NCI-H345 treated with DMSO at 0.1 percent for 48 hours (cell line): ENCODE data around the gene NPAS1.

ENCODE experiments used
- DNase-seq: peaks from one replicate; lab custom pipeline; 2025; ENCODE audit not compliant: unreplicated experiment; lab: John Stamatoyannopoulos, UW

NPAS1 gene

DNA sequence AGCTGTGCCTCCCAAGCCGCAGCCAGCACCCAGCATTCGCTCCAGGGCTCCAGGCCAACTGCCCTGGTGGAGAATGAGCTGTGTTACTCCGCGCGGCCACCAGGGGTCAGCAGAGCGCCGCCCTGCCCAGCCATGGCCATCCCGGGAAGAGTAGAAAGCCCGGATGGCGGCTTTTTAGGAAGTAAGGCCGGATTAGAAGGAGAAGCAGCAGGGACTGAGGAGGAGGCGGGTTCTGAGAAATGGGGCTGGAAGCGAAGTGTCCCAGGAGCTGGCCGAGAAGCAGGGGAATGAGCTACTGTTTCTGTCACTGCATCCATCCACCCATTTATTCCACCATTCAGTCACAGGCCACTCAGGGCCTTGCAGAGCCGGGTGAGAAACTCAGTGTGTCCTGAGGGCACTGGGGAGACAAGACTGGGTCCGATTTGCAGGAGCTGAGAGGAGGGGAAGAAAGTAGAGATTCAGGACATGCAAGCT, 6.6 kb upstream of the NPAS1 start:
- peak; percentile 10 for DNase-seq

DNA sequence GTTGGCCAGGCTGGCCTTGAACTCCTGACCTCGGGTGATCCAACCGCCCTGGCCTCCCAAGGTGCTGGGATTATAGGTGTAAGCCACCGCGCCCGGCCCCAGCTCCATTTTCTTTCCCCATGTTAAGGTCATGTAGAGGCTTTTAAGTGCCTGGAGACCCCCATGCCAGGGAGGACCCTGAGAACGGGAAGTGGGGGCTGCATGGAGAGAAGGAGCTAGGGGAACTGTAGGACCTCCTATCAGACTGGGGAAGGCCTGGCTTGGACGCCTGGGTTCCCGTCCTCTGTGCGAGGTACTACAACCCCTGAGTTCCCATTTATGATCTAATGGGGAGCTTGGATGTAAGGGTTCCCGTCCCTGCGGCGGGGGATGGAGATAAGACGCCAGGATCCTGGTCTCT, 714 bp upstream of the NPAS1 start:
- DNase-seq: no peak

DNA sequence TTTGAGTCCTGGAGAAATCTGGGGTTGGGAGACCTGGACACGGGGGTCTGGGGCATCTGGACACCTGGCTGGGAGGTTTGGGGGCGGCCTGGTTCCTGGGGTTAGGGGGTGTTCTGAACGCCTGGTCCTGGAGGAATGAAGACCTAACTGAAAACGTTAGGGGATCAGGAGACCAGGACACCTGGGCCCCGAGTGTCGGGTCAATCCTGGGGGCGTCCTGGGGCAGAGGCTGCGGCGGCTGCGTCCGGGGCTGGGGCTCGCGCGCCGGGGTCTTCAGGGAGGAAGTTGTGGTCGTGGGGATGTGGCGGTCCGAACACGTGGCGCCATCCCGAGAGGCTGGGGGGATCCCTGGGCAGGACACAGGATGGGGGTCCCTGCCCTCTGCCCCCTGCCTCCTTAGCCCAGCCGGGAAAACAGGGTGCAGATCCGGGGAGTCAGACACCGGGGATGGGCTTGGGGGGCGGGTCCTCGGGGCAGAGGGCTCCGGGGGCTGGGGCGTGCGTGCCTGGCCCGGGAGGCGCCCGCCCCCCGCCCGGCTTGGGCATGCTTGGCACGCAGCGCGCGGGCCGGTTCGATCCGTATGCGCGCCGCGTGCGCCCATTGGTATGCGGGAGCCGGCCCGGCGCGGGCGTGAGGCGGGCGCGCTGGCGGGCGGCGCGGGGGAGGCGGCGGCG, 632 bp downstream of the NPAS1 start:
- no peak for DNase-seq

DNA sequence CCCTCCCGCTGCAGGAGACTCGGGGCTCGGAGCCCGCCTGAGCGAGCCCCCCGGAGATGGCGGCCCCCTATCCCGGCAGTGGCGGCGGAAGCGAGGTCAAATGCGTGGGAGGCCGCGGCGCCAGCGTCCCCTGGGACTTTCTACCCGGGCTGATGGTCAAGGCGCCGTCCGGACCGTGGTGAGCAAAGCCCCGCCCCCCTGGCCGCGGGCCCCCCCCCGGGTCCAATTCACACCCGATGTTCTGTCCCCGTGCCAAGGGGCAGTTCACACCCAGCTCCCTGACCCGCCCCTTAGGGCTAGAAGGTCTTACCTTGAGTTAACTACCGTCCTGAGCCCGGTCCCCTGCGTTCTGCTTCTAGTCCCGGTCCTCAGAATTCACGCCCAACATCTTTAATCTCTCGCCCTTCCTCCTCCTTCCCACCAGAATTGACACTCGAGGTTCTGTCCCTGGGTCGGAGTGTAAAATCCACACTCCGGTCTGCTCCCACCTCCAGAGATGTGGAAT, 1.4 kb downstream of the NPAS1 start:
- DNase-seq: no peak

DNA sequence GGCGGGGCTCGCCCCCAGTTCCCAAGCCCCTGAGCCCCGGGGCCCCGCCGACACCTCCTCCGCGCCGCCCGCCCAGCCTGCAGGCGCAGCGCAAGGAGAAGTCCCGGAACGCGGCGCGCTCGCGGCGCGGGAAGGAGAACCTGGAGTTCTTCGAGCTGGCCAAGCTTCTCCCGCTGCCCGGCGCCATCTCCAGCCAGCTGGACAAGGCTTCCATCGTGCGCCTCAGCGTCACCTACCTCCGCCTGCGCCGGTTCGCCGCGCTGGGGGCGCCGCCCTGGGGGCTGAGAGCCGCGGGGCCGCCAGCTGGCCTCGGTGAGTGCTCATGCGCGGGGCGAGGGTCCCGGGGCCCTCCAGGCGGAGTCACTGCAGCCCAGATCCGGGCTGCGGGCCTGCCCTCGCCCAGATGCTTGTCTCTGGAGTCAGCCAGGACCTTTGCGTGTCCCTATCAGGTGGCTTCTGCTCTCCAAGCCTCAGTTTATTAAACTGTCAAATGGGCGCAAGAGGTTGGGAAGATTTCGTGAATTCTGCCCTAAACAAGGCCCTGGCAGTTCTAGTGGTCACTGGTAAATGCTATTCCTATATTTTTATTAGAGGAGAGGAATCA, 2.0 kb downstream of the NPAS1 start:
- DNase-seq: no peak

DNA sequence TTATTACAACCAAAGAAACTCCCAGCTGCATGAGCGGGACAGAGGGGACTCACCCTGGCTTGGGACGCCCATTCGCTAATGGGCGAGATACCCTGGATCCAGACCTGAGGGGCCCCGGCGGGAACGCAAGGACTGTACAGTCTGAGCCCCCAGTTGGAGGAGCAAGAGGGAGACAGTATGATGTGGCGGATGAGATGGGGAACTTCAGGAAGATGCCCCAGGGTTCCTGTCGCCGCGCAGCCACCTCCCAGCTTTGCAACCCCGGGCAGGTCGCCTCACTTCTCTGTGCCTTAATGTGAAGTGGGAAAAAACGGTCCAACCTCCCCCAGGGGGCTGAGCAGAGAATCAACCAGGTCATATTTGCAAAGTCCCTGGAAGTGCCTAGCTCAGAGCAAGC, 2.5 kb downstream of the NPAS1 start:
- DNase-seq: no peak

DNA sequence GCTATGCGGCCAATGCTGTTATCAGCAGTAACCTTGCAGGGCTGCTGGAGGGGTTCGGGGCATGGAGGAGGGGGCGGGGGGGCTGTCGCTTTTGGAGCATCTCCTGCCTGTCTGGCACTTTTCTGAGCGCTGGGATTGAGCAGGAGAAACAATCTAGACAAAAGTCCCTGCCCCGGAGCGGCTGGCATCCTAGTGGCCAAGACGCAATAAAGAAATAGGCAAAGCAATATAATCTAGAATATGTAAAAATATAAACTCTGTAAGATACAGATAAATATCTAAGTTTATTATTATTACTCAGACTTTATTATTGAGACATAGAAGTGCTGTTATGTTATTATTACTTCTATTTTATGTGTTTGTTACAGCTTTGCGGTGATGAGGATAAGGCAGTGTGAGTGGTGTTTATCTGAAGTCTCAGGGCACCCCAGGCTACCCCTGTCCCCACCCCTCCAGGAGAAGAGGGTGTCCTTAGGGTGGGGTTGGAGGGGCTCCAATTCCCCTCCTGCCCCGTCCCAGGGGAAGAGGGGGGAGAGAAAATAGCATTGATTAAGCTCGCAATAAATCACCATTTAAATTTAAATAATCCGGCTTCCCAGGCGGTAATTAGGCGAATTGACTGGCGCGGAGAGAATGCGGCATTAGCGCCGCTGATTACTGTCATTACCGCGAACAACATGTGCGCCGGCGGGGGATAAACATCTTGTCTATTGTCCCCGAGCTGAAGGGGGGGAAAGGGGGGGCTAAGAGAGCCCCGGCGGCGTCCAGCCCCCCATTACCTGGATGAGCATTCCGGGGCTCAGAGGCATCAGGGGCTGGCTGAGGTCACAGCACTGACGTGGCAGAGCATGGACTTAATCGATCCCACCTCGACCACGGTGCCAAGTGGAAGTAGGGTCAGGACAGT, 3.2 kb downstream of the NPAS1 start:
- no peak for DNase-seq

DNA sequence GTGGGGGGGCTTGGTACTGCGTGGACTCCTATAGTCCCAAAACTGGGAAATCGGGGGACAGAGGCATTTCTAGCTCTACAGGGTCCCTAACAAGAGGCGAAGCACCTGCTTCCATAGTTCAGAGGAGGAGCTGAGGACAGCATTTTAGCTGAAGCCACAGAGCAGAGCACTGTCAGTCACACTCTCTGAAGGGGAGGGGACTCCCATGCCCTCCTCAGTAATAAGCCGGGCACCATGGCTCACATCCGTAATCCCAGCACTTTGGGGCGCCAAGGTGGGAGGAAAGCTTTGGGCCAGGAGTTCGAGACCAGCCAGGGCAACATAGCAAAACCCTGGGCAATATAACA, 3.8 kb downstream of the NPAS1 start:
- no peak for DNase-seq

DNA sequence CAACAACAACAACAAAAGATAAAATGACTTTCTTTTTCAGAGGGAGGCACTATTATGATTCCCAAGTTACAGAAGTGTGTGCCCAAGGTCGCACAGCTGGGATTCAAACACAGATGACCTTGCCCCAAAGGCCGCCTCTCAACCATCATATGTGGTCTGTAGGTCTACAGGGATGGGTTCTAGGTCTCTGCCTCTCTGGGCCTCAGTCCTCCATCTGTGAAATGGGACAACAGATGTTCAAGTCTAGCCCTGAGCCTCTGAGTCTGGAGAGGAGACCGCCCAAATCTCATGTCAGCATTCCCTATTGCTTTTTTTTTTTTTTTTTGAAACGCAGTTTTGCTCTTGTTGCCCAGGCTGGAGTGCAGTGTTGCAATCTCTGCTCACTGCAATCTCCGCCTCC, 4.9 kb downstream of the NPAS1 start:
- no peak for DNase-seq

DNA sequence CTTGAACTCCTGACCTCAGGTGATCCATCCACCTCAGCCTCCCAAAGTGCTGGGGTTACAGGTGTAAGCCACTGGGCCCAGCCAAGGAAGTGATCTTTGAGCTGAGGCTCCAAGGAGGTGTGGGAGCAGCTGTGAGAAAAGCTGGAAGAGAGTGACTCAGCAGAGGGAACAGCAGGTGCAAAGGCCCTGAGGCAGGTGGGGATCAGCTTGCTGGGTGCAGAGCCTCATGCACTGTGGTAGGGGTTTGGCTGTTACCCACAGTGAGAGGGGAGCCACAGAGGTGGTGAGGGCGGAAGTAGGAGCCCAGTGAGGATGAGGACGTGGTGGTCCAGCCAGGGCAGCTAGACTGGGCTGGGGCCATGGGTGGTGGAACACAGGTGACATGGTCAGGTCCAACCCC, 6.5 kb downstream of the NPAS1 start:
- DNase-seq: no peak

DNA sequence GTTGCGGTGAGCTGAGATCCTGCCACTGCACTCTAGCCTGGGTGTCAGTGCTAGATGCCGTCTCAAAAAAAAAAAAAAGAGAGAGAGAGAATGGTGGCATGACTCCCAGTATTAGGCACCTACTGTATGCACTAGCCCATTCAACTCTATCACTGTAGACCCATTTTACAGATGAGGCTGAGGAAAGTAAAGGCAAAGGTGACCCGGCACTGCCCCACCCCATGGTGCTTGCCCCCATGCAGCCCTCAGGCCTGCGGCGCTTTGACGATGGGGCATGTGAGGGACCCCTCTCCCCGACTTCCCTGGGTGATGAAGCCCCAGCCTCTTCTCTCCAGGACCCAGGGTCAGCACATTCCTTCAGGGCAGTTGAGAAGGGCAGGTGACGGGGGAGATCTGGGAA, 7.3 kb downstream of the NPAS1 start:
- DNase-seq: no peak

DNA sequence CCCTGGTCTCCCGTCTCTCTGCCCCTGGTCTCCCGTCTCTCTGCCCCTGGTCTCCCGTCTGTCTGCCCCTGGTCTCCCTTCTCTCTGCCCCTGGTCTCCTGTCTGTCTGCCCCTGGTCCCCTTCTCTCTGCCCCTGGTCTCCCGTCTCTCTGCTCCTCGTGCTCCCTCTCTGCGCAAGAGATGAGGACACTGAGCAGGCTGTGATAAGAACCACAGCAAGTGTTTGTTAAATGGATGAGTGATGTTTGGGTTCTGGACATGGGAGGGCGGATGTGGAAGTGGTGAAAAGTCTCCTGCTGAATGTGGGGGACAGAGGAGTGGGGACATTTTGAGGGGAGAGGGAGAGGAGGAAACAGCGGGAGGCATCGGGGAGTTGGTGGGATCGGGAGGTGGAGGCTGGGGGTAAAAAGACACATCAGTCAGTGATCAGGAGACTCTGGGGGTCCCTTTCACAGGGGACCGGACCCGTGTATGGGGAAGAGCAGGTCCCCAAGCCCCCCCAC, 8.0 kb downstream of the NPAS1 start:
- no peak for DNase-seq

DNA sequence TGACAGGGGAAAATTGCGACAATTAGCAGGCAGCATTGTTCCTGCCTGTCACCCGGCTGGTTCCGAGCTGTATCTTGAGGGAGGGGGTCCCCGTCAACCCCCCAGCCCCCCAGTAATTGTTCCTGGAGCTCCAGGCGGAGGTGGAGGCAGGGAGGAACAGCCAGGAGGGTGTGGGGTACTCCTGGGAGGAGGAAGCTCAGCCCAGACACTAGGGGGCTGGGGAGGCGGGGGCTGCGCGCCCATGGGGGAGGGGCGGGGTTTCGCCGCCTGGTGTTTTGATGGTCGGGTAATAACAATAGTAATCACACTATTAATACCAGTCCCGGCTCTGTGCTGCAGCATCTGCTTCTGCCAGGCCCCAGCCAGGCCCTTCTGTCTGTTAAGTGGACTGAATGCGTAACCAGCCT, 8.6 kb downstream of the NPAS1 start:
- no peak for DNase-seq

DNA sequence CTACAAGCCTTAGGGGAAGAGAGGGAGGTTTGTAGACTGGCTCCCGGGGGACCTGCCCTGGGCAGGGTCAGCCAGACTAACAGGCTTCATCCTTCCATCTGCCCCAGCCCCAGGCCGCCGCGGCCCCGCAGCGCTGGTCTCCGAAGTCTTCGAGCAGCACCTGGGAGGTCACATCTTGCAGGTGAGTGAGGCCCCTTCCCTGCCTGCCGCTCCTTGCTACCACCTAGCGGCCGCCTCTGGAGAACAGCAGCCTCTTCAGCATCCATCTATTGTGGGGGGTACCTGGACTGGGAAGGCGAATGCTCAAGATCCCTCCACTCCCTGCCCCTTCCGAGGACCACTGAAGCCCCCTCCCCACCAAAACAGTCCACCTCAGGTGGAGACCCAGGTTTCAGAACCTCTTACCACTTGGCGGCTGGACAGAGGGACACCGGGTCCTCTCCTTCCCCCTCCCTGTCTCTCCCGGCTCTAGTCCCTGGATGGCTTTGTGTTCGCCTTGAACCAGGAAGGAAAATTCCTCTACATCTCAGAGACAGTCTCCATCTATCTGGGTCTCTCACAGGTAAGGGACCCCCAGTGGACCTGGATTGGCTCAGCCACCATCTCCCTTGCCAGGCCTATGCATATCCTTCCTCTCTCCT, 12.7 kb downstream of the NPAS1 start:
- DNase-seq: peak; percentile 19

DNA sequence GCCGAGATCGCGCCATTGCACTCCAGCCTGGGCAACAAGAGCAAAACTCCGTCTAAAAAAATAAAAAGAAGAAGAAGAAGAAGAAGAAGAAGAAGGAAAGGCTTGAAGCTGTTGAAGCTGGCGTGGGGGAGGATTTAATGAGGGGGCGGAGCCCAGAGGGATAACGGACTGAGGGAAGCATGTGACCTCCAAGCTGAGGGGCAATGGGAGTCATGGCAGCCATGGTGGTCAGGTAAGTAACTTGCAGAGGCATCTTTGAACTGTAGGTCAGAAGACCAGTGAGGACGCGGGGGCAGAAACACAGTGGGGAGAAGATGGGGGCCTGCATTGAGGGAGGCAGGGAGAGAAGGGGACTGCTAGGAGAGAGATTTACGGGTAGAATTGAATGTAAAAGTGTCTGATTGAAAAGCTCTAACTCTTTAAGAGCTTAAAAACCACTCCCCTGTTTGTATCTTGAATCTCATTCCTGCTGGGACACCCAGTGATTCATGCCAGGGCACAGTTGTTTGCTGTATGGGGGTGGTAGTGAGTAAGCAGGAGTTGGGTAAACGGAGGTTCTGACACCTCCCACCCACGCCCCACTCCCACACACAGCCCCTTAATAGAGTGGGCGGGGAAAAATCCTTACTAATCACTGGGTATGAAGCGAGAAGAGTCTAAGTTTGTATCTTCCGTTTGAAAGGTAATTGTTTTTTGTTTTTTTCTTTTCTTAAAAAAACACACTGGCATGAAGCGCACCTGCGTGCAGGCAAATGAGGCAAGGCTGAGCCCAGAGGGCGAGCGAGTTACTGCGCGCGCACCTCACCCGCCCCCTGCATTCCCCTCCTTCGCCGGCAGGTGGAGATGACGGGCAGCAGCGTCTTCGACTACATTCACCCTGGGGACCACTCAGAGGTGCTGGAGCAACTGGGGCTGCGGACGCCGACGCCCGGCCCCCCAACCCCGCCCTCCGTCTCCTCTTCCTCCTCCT, 15.8 kb downstream of the NPAS1 start:
- peak; percentile 56 for DNase-seq

DNA sequence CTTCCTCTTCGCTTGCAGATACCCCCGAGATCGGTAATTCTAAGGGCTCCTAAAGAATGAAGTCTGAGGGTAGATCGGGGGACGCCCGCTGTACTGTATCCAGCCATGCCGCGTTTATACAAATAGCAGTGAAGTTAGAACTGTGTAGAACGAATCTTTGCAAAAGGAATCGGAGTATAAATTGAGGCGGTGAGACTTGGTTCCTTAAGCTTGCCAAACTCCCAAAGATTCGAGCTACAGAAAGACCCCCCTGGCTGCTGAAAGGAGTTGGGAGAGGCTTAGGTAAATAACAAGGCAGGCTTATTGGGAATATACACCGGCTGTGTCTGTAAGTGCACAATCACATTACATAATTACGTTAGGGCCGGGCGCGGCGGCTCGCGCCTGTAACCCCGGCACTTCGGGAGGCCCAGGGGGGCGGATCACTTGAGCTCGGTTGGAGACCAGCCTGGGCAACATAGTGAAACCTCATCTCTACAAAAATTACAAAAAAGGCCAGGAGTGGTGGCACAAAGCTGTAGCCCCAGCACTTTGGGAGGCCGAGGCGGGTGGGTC, 16.5 kb downstream of the NPAS1 start:
- DNase-seq: peak; percentile 56

DNA sequence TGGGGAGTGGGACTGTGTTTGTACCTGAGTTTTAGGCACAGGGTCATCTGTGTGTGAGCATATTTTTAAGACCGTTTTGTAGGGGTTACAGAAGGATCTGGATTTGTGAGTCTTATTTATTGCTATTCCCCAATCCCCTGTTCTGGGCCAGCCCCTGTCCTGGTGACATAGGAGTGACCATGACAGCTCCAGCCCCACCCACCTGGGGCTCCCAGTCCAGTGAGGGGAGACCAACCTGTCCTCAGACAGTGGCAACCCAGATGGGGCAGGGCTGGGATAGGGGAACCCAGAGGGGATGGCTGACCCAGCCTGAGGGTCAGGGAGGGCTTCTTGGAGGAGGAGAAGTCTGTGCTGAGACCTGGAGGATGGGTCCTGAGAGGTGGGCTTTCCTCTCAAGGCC, 18.1 kb downstream of the NPAS1 start:
- DNase-seq: no peak

DNA sequence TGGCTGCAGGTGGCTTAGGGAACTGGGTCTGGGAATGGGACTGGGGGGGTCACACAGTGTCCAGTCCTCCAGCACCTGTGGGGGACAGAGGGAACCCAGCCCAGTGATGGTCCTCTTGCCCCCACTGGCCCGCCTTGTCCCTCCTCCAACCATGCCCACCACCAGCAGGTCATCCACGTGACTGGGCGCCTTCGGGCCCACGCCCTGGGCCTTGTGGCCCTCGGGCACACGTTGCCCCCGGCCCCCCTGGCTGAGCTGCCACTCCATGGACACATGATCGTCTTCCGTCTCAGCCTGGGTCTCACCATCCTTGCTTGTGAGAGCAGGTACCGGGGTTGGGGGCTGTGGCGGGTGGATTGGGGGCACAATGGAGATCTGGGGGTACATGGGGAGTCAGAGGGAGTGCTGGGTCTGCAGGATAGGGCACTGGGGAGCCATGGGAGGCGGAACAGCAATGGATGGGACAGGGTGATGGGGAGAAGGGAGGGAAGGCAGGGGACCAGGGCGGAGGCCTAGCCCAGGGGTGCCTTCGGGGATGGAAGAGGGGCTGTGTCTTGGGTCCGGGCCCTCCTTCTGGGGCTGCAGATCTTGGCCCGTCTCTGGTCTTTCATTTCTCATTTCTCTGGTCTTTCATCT, 19.7 kb downstream of the NPAS1 start:
- no peak for DNase-seq

DNA sequence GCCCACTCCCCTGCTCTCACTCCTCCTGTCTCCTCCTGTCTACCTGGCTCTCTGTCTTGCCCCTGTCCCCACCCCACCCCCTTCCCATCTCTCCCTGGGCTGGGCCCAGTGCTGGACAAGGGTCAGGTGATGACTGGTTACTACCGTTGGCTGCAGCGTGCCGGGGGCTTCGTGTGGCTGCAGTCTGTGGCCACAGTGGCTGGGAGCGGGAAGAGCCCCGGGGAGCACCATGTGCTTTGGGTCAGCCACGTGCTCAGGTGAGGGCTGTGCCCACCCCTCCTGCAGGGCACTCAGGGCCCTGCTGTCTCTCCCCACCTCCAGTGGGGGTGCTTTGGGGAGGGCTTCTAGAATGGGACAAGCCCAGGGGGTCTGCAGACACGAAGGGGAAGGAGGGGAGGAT, 21.2 kb downstream of the NPAS1 start:
- no peak for DNase-seq
